IMR-90 (cell line): ENCODE data around the gene NUP205. TPM values are rescaled to one million over a fixed set of nuclear protein-coding genes. Genes with fewer than 3 reads are reported as not detected.

Experiments used
- ATAC-seq: fragments of 200-7000 bp; cut with Tn5 transposase; 2 replicates; pipeline ENCODE4 v1.9.1; 2020; ENCODE audit warnings: low read depth, mild to moderate bottlenecking, moderate library complexity
- BruUV-seq: library from RNA; stranded (reverse); fragments of 400-500 nt; replicated peaks from 2 replicates; lab custom pipeline; 2021; lab: Mats Ljungman, UMichigan
- CTCF ChIA-PET: fragments of 300-600 bp; formaldehyde crosslinking; extraction: SDS; loops from one replicate; lab custom pipeline; 2021; ENCODE audit warnings: antibody characterized with exemption; lab: Yijun Ruan, JAX
- POLR2A ChIA-PET: fragments of 300-600 bp; sonication (Branson Sonifier 250); formaldehyde crosslinking; loops from one replicate; lab custom pipeline; 2022; ENCODE audit warnings: antibody characterized with exemption; ENCODE audit not compliant: unreplicated experiment; lab: Charles Lee
- DNase-seq: peaks from one replicate; pipeline ENCODE4 v3.0.0; 2013
- H2AFZ ChIP-seq: replicated peaks from 2 replicates; pipeline ENCODE3; 2013; ENCODE audit warnings: low read length, mild to moderate bottlenecking; ENCODE audit not compliant: poor library complexity
- H2AK5ac ChIP-seq: 2 replicates; pipeline ENCODE4 v1.6.1; 2013; ENCODE audit warnings: low read depth, low read length, inconsistent platforms
- H2AK9ac ChIP-seq: replicated peaks from 2 replicates; pipeline ENCODE3; 2013; ENCODE audit warnings: mild to moderate bottlenecking, low read depth, low read length, moderate library complexity; ENCODE audit not compliant: poor library complexity
- H2BK120ac ChIP-seq: 2 replicates; pipeline ENCODE4 v1.6.1; 2013; ENCODE audit warnings: low read depth, low read length, inconsistent platforms
- H2BK15ac ChIP-seq: 3 replicates; pipeline ENCODE4 v1.6.1; 2013; ENCODE audit warnings: low read depth, low read length, inconsistent platforms
- H2BK20ac ChIP-seq: 2 replicates; pipeline ENCODE4 v1.6.1; 2013; ENCODE audit warnings: low read depth, mild to moderate bottlenecking, inconsistent platforms, low read length, moderate library complexity
- H2BK5ac ChIP-seq: 2 replicates; pipeline ENCODE4 v1.6.1; 2013; ENCODE audit warnings: mild to moderate bottlenecking, low read depth, low read length, inconsistent platforms; ENCODE audit not compliant: poor library complexity, severe bottlenecking
- H3K14ac ChIP-seq: replicated peaks from 2 replicates; pipeline ENCODE4 v1.6.1; 2013; ENCODE audit warnings: low read depth, low read length, inconsistent platforms
- H3K18ac ChIP-seq: 2 replicates; pipeline ENCODE4 v1.6.1; 2013; ENCODE audit warnings: low read depth, low read length, control low read depth
- H3K23ac ChIP-seq: 2 replicates; pipeline ENCODE4 v1.6.1; 2013; ENCODE audit warnings: low read depth, low read length, inconsistent platforms
- H3K27ac ChIP-seq: 2 replicates; pipeline ENCODE4 v1.5.1; 2013; ENCODE audit warnings: mild to moderate bottlenecking, control low read depth, low read length; ENCODE audit not compliant: insufficient read depth
- H3K27me3 ChIP-seq: 2 replicates; pipeline ENCODE4 v1.6.1; 2013; ENCODE audit warnings: low read length; ENCODE audit not compliant: control insufficient read depth, insufficient read depth
- H3K36me3 ChIP-seq: 2 replicates; pipeline ENCODE4 v1.6.1; 2013; ENCODE audit warnings: low read length, mixed read lengths; ENCODE audit not compliant: control insufficient read depth, insufficient read depth
- H3K4ac ChIP-seq: 2 replicates; pipeline ENCODE4 v1.6.1; 2013; ENCODE audit warnings: low read depth, low read length, inconsistent platforms
- H3K4me1 ChIP-seq: 2 replicates; pipeline ENCODE4 v1.6.1; 2013; ENCODE audit warnings: low read length, mixed read lengths; ENCODE audit not compliant: control insufficient read depth, insufficient read depth
- H3K4me2 ChIP-seq: 2 replicates; pipeline ENCODE4 v1.6.1; 2013; ENCODE audit warnings: low read depth, mild to moderate bottlenecking, control low read depth, low read length, moderate library complexity
- H3K4me3 ChIP-seq: 2 replicates; pipeline ENCODE4 v1.5.1; 2013; ENCODE audit warnings: low read depth, mild to moderate bottlenecking, control low read depth, low read length, moderate library complexity; ENCODE audit not compliant: insufficient read depth
- H3K56ac ChIP-seq: 2 replicates; pipeline ENCODE4 v1.6.1; 2013; ENCODE audit warnings: low read length, inconsistent platforms; ENCODE audit not compliant: insufficient read depth; ENCODE audit errors: extremely low read depth
- H3K79me1 ChIP-seq, 2 experiments: 2 replicates each; pipeline ENCODE4 v1.6.1; 2013; ENCODE audit warnings: low read length in 2 of 2, inconsistent platforms in 1 of 2, low read depth in 1 of 2
- H3K9ac ChIP-seq: 2 replicates; pipeline ENCODE4 v1.6.1; 2013; ENCODE audit warnings: low read depth, low read length, control low read depth
- H3K9me1 ChIP-seq: 2 replicates; pipeline ENCODE4 v1.6.1; 2013; ENCODE audit warnings: low read length, inconsistent platforms; ENCODE audit not compliant: insufficient read depth
- H3K9me3 ChIP-seq: 2 replicates; pipeline ENCODE4 v1.6.1; 2013; ENCODE audit warnings: low read length; ENCODE audit not compliant: control insufficient read depth, insufficient read depth
- H4K20me1 ChIP-seq: 2 replicates; pipeline ENCODE4 v1.6.1; 2013; ENCODE audit warnings: low read length, inconsistent platforms; ENCODE audit not compliant: insufficient read depth
- H4K5ac ChIP-seq: 2 replicates; pipeline ENCODE4 v1.6.1; 2013; ENCODE audit warnings: mild to moderate bottlenecking, low read depth, low read length, control low read depth
- H4K8ac ChIP-seq, 2 experiments: 2 replicates each; pipeline ENCODE4 v1.6.1; 2013; ENCODE audit warnings: low read depth in 2 of 2, low read length in 2 of 2, control low read depth in 1 of 2, inconsistent platforms in 1 of 2
- H4K91ac ChIP-seq: 2 replicates; pipeline ENCODE4 v1.6.1; 2013; ENCODE audit warnings: low read depth, low read length, inconsistent platforms; ENCODE audit not compliant: insufficient read depth
- BHLHE40 ChIP-seq: fragments of 150-350 bp; IDR thresholded peaks from 2 replicates; pipeline ENCODE4 v1.6.1; 2016; ENCODE audit warnings: mild to moderate bottlenecking, low read depth, low read length
- CEBPB ChIP-seq: IDR thresholded peaks from 2 replicates; pipeline ENCODE4 v1.6.1; 2012; ENCODE audit warnings: low read depth, low read length, improper control_type of control experiment
- CHD1 ChIP-seq: IDR thresholded peaks from 2 replicates; pipeline ENCODE4 v1.6.1; 2012; ENCODE audit warnings: low read depth, low read length, improper control_type of control experiment
- CTCF ChIP-seq: conservative IDR thresholded peaks from 2 replicates; pipeline ENCODE4 v1.5.1; 2012; ENCODE audit warnings: mild to moderate bottlenecking, low read depth, low read length, improper control_type of control experiment
- ELK1 ChIP-seq: fragments of 150-350 bp; IDR thresholded peaks from 2 replicates; pipeline ENCODE4 v1.6.1; 2016; ENCODE audit warnings: low read depth, mild to moderate bottlenecking, low read length, moderate library complexity, borderline replicate concordance
- FOS ChIP-seq: fragments of 150-350 bp; IDR thresholded peaks from 2 replicates; pipeline ENCODE4 v1.6.1; 2016; ENCODE audit warnings: low read depth, low read length
- MAFK ChIP-seq: IDR thresholded peaks from 2 replicates; pipeline ENCODE4 v1.6.1; 2012; ENCODE audit warnings: low read depth, low read length, improper control_type of control experiment
- MAZ ChIP-seq: IDR thresholded peaks from 2 replicates; pipeline ENCODE4 v1.6.1; 2012; ENCODE audit warnings: low read depth, mild to moderate bottlenecking, low read length, improper control_type of control experiment, moderate library complexity, borderline replicate concordance
- MXI1 ChIP-seq: IDR thresholded peaks from 2 replicates; pipeline ENCODE4 v1.6.1; 2012; ENCODE audit warnings: low read depth, mild to moderate bottlenecking, low read length, moderate library complexity, borderline replicate concordance
- NFE2L2 ChIP-seq: fragments of 150-350 bp; IDR thresholded peaks from 2 replicates; pipeline ENCODE4 v1.6.1; 2016; ENCODE audit warnings: low read depth, mild to moderate bottlenecking, low read length
- POLR2A ChIP-seq: IDR thresholded peaks from 2 replicates; pipeline ENCODE4 v1.6.1; 2012; ENCODE audit warnings: mild to moderate bottlenecking, low read depth, low read length
- RAD21 ChIP-seq: IDR thresholded peaks from 2 replicates; pipeline ENCODE4 v1.6.1; 2012; ENCODE audit warnings: low read length, improper control_type of control experiment
- RCOR1 ChIP-seq: IDR thresholded peaks from 2 replicates; pipeline ENCODE4 v1.6.1; 2012; ENCODE audit warnings: mild to moderate bottlenecking, low read length, improper control_type of control experiment; ENCODE audit not compliant: insufficient replicate concordance
- RFX5 ChIP-seq: IDR thresholded peaks from 2 replicates; pipeline ENCODE4 v1.8.0; 2012; ENCODE audit warnings: low read depth, mild to moderate bottlenecking, low read length, moderate library complexity
- SMC3 ChIP-seq: fragments of 150-350 bp; IDR thresholded peaks from 2 replicates; pipeline ENCODE4 v1.6.1; 2016; ENCODE audit warnings: low read depth, mild to moderate bottlenecking, antibody characterized with exemption, low read length, moderate library complexity
- USF2 ChIP-seq: fragments of 150-350 bp; IDR thresholded peaks from 2 replicates; pipeline ENCODE4 v1.6.1; 2017; ENCODE audit warnings: mild to moderate bottlenecking, antibody characterized with exemption, low read length, low read depth
- WGBS, 2 experiments: methylation state at CpG; one replicate each; pipeline versions ENCODE4 v1.1.5 to v1.1.7; 2013; ENCODE audit warnings: missing lambda C conversion rate in 2 of 2; ENCODE audit not compliant: insufficient read length in 1 of 2; ENCODE audit errors: extremely low coverage in 2 of 2; 5-methylcytosine and 5-hydroxymethylcytosine counted together
- dilution Hi-C: fragments of 300-500 bp; cut with HindIII; formaldehyde crosslinking; loops from one replicate; pipeline ENCODE4 v1.14.3; 2018; ENCODE audit warnings: low sequenced_read_pairs; ENCODE audit not compliant: unreplicated experiment
- in situ Hi-C: fragments of 300-500 bp; cut with MboI; formaldehyde crosslinking; loops from 3 replicates; pipeline ENCODE4 v1.14.3; 2019; ENCODE audit warnings: low sequenced_read_pairs, inconsistent platforms, mixed read lengths
- intact Hi-C: fragments of 100-400 bp; cut with micrococcal nuclease; formaldehyde crosslinking; loops from 2 replicates; pipeline ENCODE4 v1.10.0; 2022
- polyA plus RNA-seq, 3 experiments: library from polyadenylated mRNA; depleted of rRNA; stranded (reverse); fragments of >200 nt; gene quantifications; 2 replicates each; pipeline ENCODE4 v1.2.3, GENCODE V29; 2012; ENCODE audit warnings: low replicate concordance in 1 of 3
- total RNA-seq: library from RNA; depleted of rRNA; stranded (reverse); fragments of >200 nt; gene quantifications from 2 replicates; pipeline ENCODE4 v1.2.3, GENCODE V29; 2012

Gene NUP205
- total and polyA plus RNA-seq, 2 of the 4 experiments (the other 2 are of a cell fraction), result 29.5 to 84.6 TPM

- Histone ChIP-seq H3K23ac (no peak overlapping the region), H3K14ac (no peak overlapping the region), H2BK120ac (no peak overlapping the region), H3K4me1 (peaks cover 15% of the 10 kb centered on the region), H4K8ac (no peak overlapping the region), H3K27me3 (no peaks in the 10 kb centered on the region), H2AK5ac (no peak overlapping the region), H2AFZ (no peak overlapping the region), H3K9me3 (no peaks in the 10 kb centered on the region), H2BK20ac (no peak overlapping the region), H3K79me1 (peaks cover 17 to 54% of the 10 kb centered on the region in 2 experiments), H4K5ac (no peak overlapping the region), H3K9me1 (peaks cover 32% of the 10 kb centered on the region), H3K4ac (no peak overlapping the region), H3K56ac (no peak overlapping the region), H4K91ac (no peak overlapping the region), H2BK5ac (no peak overlapping the region), H3K36me3 (peaks cover 6% of the 10 kb centered on the region; the same call in 1 of the 2 replicates), H4K20me1 (0 out of 2 replicates have a peak, but pooled peaks cover 2% of the 10 kb centered on the region), H3K4me3 (no peak overlapping the region), H3K9ac (no peak overlapping the region), H3K4me2 (no peak overlapping the region), H3K18ac (no peak overlapping the region), H2AK9ac (no peak overlapping the region), H3K27ac (no peak overlapping the region), H2BK15ac (no peak overlapping the region)
- ChIA-PET CTCF (no interaction called here), POLR2A (no interaction called here)
- no TSS peak for BruUV-seq
- ATAC-seq (no peak), DNase-seq (no peak)
- in situ Hi-C loops, result no loop called here
- intact Hi-C loops, result no loop called here
- no peak for TF ChIP-seq USF2
- TF ChIP-seq CEBPB, result no peak
- no peak for TF ChIP-seq CHD1
- TF ChIP-seq RFX5, result no peak
- TF ChIP-seq CTCF, result no peak
- no peak for TF ChIP-seq RCOR1
- no peak for TF ChIP-seq NFE2L2
- no peak for TF ChIP-seq MAZ
- TF ChIP-seq FOS, result no peak
- no peak for TF ChIP-seq POLR2A
- no peak for TF ChIP-seq MXI1
- no peak for TF ChIP-seq RAD21
- no peak for TF ChIP-seq BHLHE40
- no peak for TF ChIP-seq SMC3
- no peak for TF ChIP-seq ELK1
- TF ChIP-seq MAFK, result no peak
- dilution Hi-C loops, result no loop called here
- WGBS, 2 experiments, result no CpG with 5 or more reads among the region's 1 CpG
These were observed 129.7 kb downstream of the NUP205 start for GRCh38 chr7:135687466-135687865.
